KMS-11 (cell line): ENCODE results near the gene PTPN1.

Experiments used
- H2AFZ ChIP-seq: fragments of 200-600 bp; sonication (generic); 2 replicates; pipeline ENCODE4 v1.6.1; 2016; ENCODE audit warnings: antibody characterized with exemption, mixed run types, low read depth
- H3K27ac ChIP-seq: fragments of 200-600 bp; sonication (generic); 2 replicates; pipeline ENCODE4 v1.6.1; 2016; ENCODE audit warnings: mild to moderate bottlenecking, mixed run types
- H3K27me3 ChIP-seq: fragments of 200-600 bp; sonication (generic); 2 replicates; pipeline ENCODE4 v1.6.1; 2017; ENCODE audit warnings: mild to moderate bottlenecking, low read depth, mixed run types, moderate library complexity; ENCODE audit not compliant: insufficient read depth
- H3K36me3 ChIP-seq: fragments of 200-600 bp; sonication (generic); 2 replicates; pipeline ENCODE4 v1.6.1; 2017; ENCODE audit warnings: mild to moderate bottlenecking, mixed run types; ENCODE audit not compliant: insufficient read depth
- H3K4me1 ChIP-seq: fragments of 200-600 bp; sonication (generic); 2 replicates; pipeline ENCODE4 v1.6.1; 2016; ENCODE audit warnings: mild to moderate bottlenecking, low read depth, mixed run types; ENCODE audit not compliant: poor library complexity, severe bottlenecking
- H3K4me2 ChIP-seq: fragments of 200-600 bp; sonication (generic); 2 replicates; pipeline ENCODE4 v1.7.0; 2016; ENCODE audit warnings: mild to moderate bottlenecking, mixed run types
- H3K4me3 ChIP-seq: fragments of 200-600 bp; sonication (generic); IDR thresholded peaks from 2 replicates; pipeline ENCODE4 v1.6.1; 2017; ENCODE audit warnings: low read depth, low read length, mixed read lengths; ENCODE audit not compliant: insufficient read depth
- H3K79me2 ChIP-seq: fragments of 200-600 bp; sonication (generic); 2 replicates; pipeline ENCODE4 v1.6.1; 2016; ENCODE audit warnings: low read depth, mixed run types; ENCODE audit not compliant: insufficient read depth
- H3K9ac ChIP-seq: fragments of 200-600 bp; sonication (generic); 2 replicates; pipeline ENCODE4 v1.6.1; 2016; ENCODE audit warnings: mild to moderate bottlenecking, mixed run types
- H4K20me1 ChIP-seq: fragments of 200-600 bp; sonication (generic); 2 replicates; pipeline ENCODE4 v1.6.1; 2016; ENCODE audit warnings: mild to moderate bottlenecking, mixed run types; ENCODE audit not compliant: insufficient read depth
- TF ChIP-seq, protein P1 (sequence below): fragments of 200-600 bp; sonication (generic); conservative IDR thresholded peaks from 2 replicates; pipeline ENCODE4 v1.6.1; 2017; ENCODE audit warnings: low read depth, mild to moderate bottlenecking, antibody characterized with exemption, low read length, moderate library complexity, mixed read lengths

Gene PTPN1

DNA sequence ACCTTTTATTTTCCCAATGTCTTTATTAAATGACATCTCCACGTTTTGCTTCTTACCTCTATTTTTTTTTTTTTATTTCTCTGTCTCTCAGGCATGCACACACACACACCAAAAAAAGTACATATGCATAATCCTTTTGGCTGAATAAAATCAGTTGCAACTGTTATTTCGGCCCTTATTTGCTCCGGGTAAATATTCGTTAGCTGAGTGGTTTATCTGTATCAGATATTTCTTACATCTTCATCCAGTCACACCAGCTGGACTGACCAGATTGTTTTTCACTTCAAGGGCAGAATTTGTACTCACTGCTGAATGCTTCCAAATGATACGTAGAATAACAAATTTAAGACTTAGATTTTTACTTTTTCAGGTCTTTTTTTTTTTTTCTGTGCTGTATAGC, 45.5 kb downstream of the PTPN1 start:
- Histone ChIP-seq H3K4me3 (no peak overlapping the region), H3K79me2 (no peaks in the 10 kb centered on the region), H3K27ac (no peak overlapping the region), H3K9ac (no peak overlapping the region), H3K27me3 (no peaks in the 10 kb centered on the region), H3K36me3 (no peaks in the 10 kb centered on the region), H2AFZ (no peak overlapping the region), H4K20me1 (no peaks in the 10 kb centered on the region), H3K4me1 (peaks cover 11% of the 10 kb centered on the region), H3K4me2 (no peak overlapping the region)
- TF ChIP-seq, protein P1, sequence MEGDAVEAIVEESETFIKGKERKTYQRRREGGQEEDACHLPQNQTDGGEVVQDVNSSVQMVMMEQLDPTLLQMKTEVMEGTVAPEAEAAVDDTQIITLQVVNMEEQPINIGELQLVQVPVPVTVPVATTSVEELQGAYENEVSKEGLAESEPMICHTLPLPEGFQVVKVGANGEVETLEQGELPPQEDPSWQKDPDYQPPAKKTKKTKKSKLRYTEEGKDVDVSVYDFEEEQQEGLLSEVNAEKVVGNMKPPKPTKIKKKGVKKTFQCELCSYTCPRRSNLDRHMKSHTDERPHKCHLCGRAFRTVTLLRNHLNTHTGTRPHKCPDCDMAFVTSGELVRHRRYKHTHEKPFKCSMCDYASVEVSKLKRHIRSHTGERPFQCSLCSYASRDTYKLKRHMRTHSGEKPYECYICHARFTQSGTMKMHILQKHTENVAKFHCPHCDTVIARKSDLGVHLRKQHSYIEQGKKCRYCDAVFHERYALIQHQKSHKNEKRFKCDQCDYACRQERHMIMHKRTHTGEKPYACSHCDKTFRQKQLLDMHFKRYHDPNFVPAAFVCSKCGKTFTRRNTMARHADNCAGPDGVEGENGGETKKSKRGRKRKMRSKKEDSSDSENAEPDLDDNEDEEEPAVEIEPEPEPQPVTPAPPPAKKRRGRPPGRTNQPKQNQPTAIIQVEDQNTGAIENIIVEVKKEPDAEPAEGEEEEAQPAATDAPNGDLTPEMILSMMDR = no peak

DNA sequence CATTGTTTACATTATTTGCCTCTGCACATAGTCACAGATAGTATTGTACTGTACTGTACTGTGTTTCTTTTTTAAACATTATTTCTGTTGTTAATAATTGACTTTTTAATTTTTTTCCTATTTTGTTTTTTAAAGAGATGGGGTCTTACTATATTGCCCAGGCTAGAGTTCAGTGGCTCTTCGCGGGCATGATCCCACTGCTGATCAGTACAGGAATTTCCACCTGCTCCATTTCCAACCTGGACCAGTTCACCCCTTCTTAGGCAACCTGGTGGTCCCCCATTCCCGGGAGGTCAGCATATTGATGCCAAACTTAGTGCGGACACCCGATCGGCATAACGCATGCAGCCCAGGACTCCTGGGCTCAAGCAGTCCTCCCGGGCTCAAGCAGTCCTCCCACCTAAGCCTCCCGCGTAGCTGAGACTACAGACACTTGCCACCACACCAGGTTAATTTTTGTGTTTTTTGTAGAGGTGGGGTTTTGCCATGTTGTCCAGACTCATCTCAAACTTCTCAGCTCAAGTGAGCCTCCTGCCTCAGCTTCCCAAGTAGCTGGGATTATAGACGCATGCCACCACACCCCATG, 47.5 kb downstream of the PTPN1 start:
- Histone ChIP-seq H3K79me2 (no peaks in the 10 kb centered on the region), H3K36me3 (no peaks in the 10 kb centered on the region), H4K20me1 (no peaks in the 10 kb centered on the region), H3K9ac (no peak overlapping the region), H3K27me3 (no peaks in the 10 kb centered on the region), H3K4me3 (no peak overlapping the region), H2AFZ (no peak overlapping the region), H3K4me2 (no peak overlapping the region), H3K4me1 (no peaks in the 10 kb centered on the region), H3K27ac (no peak overlapping the region)
- TF ChIP-seq, protein P1 = no peak

DNA sequence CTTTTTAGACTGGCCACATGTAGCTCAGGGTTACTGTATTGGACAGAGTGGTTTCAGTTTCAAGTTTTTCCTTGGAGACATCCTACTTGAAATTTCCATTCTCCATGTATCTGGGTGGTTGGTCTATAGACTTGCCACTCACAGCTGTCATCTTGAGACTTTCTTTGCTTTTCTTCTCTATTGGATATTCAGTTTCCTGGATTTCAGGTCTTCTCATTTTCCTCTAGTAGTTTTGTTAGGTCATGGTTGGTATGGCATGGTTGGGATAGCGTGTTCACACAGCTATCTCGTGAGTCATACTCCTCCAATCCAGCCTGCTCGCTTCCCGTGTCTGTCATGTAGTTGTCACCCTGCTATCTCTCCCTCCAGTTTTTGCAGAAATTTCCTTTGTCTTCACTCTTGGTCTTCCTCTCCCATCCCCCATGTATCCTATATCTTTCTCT, 48.3 kb downstream of the PTPN1 start:
- Histone ChIP-seq H3K4me2 (no peak overlapping the region), H4K20me1 (no peaks in the 10 kb centered on the region), H3K79me2 (no peaks in the 10 kb centered on the region), H3K9ac (no peak overlapping the region), H3K27me3 (no peaks in the 10 kb centered on the region), H3K4me3 (no peak overlapping the region), H2AFZ (no peak overlapping the region), H3K36me3 (no peaks in the 10 kb centered on the region), H3K27ac (no peak overlapping the region), H3K4me1 (no peaks in the 10 kb centered on the region)
- TF ChIP-seq, protein P1 = no peak

DNA sequence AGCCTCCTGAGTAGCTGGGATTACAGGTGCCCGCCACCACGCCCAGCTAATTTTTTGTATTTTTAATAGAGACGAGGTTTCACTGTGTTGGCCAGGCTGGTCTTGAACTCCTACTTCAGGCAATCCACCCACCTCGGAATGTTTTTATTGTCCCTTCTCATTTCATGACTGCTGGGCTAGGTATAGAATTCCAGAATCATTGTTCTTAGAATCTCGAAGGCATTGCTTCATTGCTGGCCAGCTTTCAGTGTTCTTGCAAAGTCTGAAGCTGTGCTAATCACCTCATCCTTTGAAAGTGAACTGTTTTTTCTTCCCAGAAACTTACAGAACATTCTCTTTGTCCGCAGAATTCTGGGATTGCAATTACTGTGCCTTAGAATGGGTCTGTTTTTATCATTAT, 49.0 kb downstream of the PTPN1 start:
- H2AFZ ChIP-seq = no peak overlapping the region
- H3K27ac ChIP-seq = no peak overlapping the region
- no peak overlapping the region for H3K4me3 ChIP-seq
- TF ChIP-seq, protein P1 = no peak
- no peak overlapping the region for H3K4me2 ChIP-seq
- H3K36me3 ChIP-seq = no peaks in the 10 kb centered on the region
- no peaks in the 10 kb centered on the region for H3K27me3 ChIP-seq
- H4K20me1 ChIP-seq = no peaks in the 10 kb centered on the region
- H3K79me2 ChIP-seq = no peaks in the 10 kb centered on the region
- H3K9ac ChIP-seq = no peak overlapping the region
- H3K4me1 ChIP-seq = no peaks in the 10 kb centered on the region
